ENCODE measurements around the gene OBSCN. TPM values are rescaled to one million over a fixed set of nuclear protein-coding genes. Genes with fewer than 3 reads are reported as not detected.

The OBSCN gene
- total and polyA plus RNA-seq, 2 of the 4 experiments (the other 2 are of a cell fraction): 4.1 to 9.5 TPM

DNA sequence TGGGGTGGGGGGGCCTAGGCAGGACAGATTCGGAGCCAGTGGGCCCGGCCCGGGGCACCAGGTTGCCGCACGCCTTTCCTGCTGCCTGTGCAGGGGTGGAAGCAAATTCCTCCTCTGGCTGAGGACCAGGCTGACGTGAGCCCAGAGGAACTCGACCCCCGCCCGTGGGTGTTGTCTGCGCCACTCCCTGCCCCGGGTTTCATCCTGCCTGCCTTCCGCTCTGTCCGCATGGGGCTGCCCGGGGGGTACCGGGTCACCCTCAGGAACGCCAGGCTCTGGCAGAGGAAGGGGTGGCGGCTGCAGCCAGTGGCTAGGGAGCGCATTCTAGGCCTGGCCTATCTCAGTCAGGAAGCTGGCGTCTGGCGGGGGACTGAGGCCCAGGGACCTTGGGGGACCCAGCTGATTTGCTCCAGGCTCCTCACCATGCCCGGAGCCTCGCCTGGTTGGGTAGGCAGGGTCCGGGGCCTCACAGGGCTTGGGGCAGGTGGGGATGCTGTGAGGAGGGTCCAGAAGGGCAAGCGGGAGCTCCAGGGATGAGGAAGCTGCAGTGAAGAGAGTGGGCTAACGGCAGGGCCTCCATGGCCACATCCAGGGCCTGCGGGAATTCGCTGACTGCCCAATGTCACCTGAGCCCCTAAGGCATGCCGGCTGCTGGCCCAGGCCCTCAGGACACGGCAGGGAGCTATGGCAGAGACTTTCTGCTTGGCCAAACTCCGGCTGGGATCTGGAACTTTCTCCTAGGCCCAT is 44.7 kb upstream of the OBSCN start:
- no peak for DNase-seq
- dilution Hi-C loops (cut with HindIII; ENCODE audit: low sequenced_read_pairs, unreplicated experiment): no loop called here

More for the DNA sequence above, 44.7 kb upstream of the OBSCN start:
- H3K27ac ChIP-seq (ENCODE audit: insufficient read depth, low read length): no peak overlapping the region
- H2BK20ac ChIP-seq (ENCODE audit: low read depth, low read length): no peak overlapping the region
- H3K9me3 ChIP-seq (ENCODE audit: control insufficient read depth, insufficient read depth, low read length): no peaks in the 10 kb centered on the region
- H3K36me3 ChIP-seq (ENCODE audit: control insufficient read depth, insufficient read depth, low read length): no peaks in the 10 kb centered on the region
- H2AFZ ChIP-seq (replicated peaks; ENCODE audit: low read length, poor library complexity): peak overlapping the region; percentile 67
- intact Hi-C loops (cut with micrococcal nuclease) (no loop called here), in situ Hi-C loops (cut with MboI; ENCODE audit: low sequenced_read_pairs) (no loop called here)
- no peak overlapping the region for H3K4me3 ChIP-seq (ENCODE audit: insufficient read depth, low read depth, low read length)
- no peaks in the 10 kb centered on the region for H4K20me1 ChIP-seq (ENCODE audit: insufficient read depth, low read length)
- no peak overlapping the region for H3K18ac ChIP-seq (ENCODE audit: low read depth, low read length)
- peak overlapping the region in 1 of 2 experiments; percentile 14; a peak in 1 of 4 replicates for H4K8ac ChIP-seq (ENCODE audit: low read depth in 2 of 2, low read length in 2 of 2)
- H2BK5ac ChIP-seq (ENCODE audit: low read depth, low read length, poor library complexity, severe bottlenecking): no peak overlapping the region
- peaks cover 12% of the 10 kb centered on the region for H3K4me1 ChIP-seq (ENCODE audit: control insufficient read depth, insufficient read depth, low read length)
- peaks cover 14% of the 10 kb centered on the region; the same call in 1 of the 2 replicates for H3K9me1 ChIP-seq (ENCODE audit: insufficient read depth, low read length)
- H3K23ac ChIP-seq (ENCODE audit: low read depth, low read length): no peak overlapping the region
- BruUV-seq (replicated peaks): no TSS peak
- 77% methylated on average over 16 of the region's 30 CpGs; no CpG with 5 or more reads in 1 of the 2 experiments for WGBS, 2 experiments (ENCODE audit: extremely low coverage in 2 of 2, insufficient read length in 1 of 2)
- H3K14ac ChIP-seq (replicated peaks; ENCODE audit: low read depth, low read length): no peak overlapping the region
- no peak overlapping the region for H2BK120ac ChIP-seq (ENCODE audit: low read depth, low read length)
- no peak overlapping the region for H4K5ac ChIP-seq (ENCODE audit: low read depth, low read length)
- no peak overlapping the region for H2AK5ac ChIP-seq (ENCODE audit: low read depth, low read length)
- POLR2A ChIA-PET (ENCODE audit: unreplicated experiment): no interaction called here
- no peak overlapping the region for H3K4ac ChIP-seq (ENCODE audit: low read depth, low read length)
- H4K91ac ChIP-seq (ENCODE audit: insufficient read depth, low read depth, low read length): no peak overlapping the region; the same call in 1 of the 2 replicates
- H3K27me3 ChIP-seq (ENCODE audit: control insufficient read depth, insufficient read depth, low read length): no peaks in the 10 kb centered on the region
- H2AK9ac ChIP-seq (replicated peaks; ENCODE audit: low read depth, low read length, poor library complexity): peak overlapping the region; percentile 80
- no peak overlapping the region for H2BK15ac ChIP-seq (ENCODE audit: low read depth, low read length)
- peaks cover 7 to 24% of the 10 kb centered on the region in 2 experiments; a peak in 3 of 4 replicates for H3K79me1 ChIP-seq (ENCODE audit: low read depth in 1 of 2, low read length in 2 of 2)
- H3K9ac ChIP-seq (ENCODE audit: low read depth, low read length): no peak overlapping the region
- H3K56ac ChIP-seq (ENCODE audit: extremely low read depth, insufficient read depth, low read length): no peak overlapping the region
- H3K4me2 ChIP-seq (ENCODE audit: low read depth, low read length): no peak overlapping the region
- TF ChIP-seq MAZ (IDR thresholded peaks at IDR 0.05; ENCODE audit: borderline replicate concordance, low read depth, low read length) (0 out of 2 replicates have a peak, but pooled peaks have one; percentile 14), RCOR1 (IDR thresholded peaks at IDR 0.05; ENCODE audit: insufficient replicate concordance, low read length) (no peak)
- no peak for ATAC-seq (ENCODE audit: low read depth)
- CTCF ChIA-PET: interaction anchor here (0.7 kb wide), 1 partner anchor 47 kb away, joined by 3 read pairs; no protein-coding TSS in a partner anchor
